Smooth muscle cell (in vitro differentiated cells): Measurements from ENCODE around the gene MBOAT2. TPM values are rescaled to one million over a fixed set of nuclear protein-coding genes. Genes with fewer than 3 reads are reported as not detected.

Source experiments
- DNase-seq: peaks from one replicate; lab custom pipeline; 2025; ENCODE audit not compliant: unreplicated experiment; lab: John Stamatoyannopoulos, UW
- H2AFZ ChIP-seq: fragments of 200-600 bp; sonication (generic); 2 replicates; pipeline ENCODE4 v1.6.0; 2016; ENCODE audit warnings: antibody characterized with exemption, low read depth, mild to moderate bottlenecking
- H3F3A ChIP-seq: fragments of 200-600 bp; sonication (generic); 2 replicates; pipeline ENCODE4 v1.6.0; 2017; ENCODE audit warnings: antibody characterized with exemption, low read depth
- H3K27ac ChIP-seq: fragments of 200-600 bp; sonication (generic); 2 replicates; pipeline ENCODE4 v1.5.1; 2016; ENCODE audit warnings: low read depth, mild to moderate bottlenecking
- H3K27me3 ChIP-seq: fragments of 200-600 bp; sonication (generic); 2 replicates; pipeline ENCODE4 v1.6.1; 2016; ENCODE audit warnings: low read depth, mild to moderate bottlenecking
- H3K36me3 ChIP-seq: fragments of 200-600 bp; sonication (generic); 2 replicates; pipeline ENCODE4 v1.5.1; 2016; ENCODE audit warnings: low read depth
- H3K4me1 ChIP-seq: fragments of 200-600 bp; sonication (generic); 2 replicates; pipeline ENCODE4 v1.5.1; 2016; ENCODE audit warnings: low read depth
- H3K4me2 ChIP-seq: fragments of 200-600 bp; sonication (generic); 2 replicates; pipeline ENCODE4 v1.6.0; 2016; ENCODE audit warnings: mild to moderate bottlenecking
- H3K4me3 ChIP-seq: fragments of 200-600 bp; sonication (generic); 2 replicates; pipeline ENCODE4 v1.5.1; 2016; ENCODE audit warnings: mild to moderate bottlenecking
- H3K79me2 ChIP-seq: fragments of 200-600 bp; sonication (generic); 2 replicates; pipeline ENCODE4 v1.6.0; 2016; ENCODE audit warnings: low read depth, mild to moderate bottlenecking
- H3K9ac ChIP-seq: fragments of 200-600 bp; sonication (generic); 2 replicates; pipeline ENCODE4 v1.6.0; 2016; ENCODE audit warnings: low read depth
- H3K9me3 ChIP-seq: fragments of 200-600 bp; sonication (generic); replicated peaks from 2 replicates; pipeline ENCODE4 v1.5.1; 2016; ENCODE audit warnings: low read depth
- H4K20me1 ChIP-seq: fragments of 200-600 bp; sonication (generic); 2 replicates; pipeline ENCODE4 v1.6.0; 2016; ENCODE audit warnings: low read depth
- CTCF ChIP-seq: fragments of 200-600 bp; sonication (generic); IDR thresholded peaks from 2 replicates; pipeline ENCODE4 v1.5.1; 2017; ENCODE audit warnings: borderline replicate concordance, mild to moderate bottlenecking, antibody characterized with exemption; ENCODE audit not compliant: insufficient read depth, poor library complexity, severe bottlenecking
- WGBS: methylation state at CpG from one replicate; pipeline ENCODE4 v1.1.7; 2016; ENCODE audit warnings: low lambda C conversion rate; 5-methylcytosine and 5-hydroxymethylcytosine counted together
- polyA plus RNA-seq: library from polyadenylated mRNA; unstranded; fragments of >200 nt; fragmentation: Nextera tagmentation; extraction: Ambion mirVana; gene quantifications from 2 replicates; pipeline ENCODE4 v1.2.1, GENCODE V29; 2016
- total RNA-seq: library from RNA; depleted of rRNA; stranded (reverse); fragments of >200 nt; gene quantifications from 2 replicates; pipeline ENCODE4 v1.2.3, GENCODE V29; 2014

Gene MBOAT2
- total and polyA plus RNA-seq, 2 experiments from 2014 or later, result 24.1 to 32.6 TPM

- H3K27ac ChIP-seq, result no peak overlapping the region
- H3K9ac ChIP-seq, result no peak overlapping the region
- H4K20me1 ChIP-seq, result peaks cover 34% of the 10 kb centered on the region
- TF ChIP-seq CTCF, result no peak
- no peaks in the 10 kb centered on the region for H3K4me1 ChIP-seq
- H3K9me3 ChIP-seq, result peaks cover 18% of the 10 kb centered on the region
- H3K36me3 ChIP-seq, result peaks cover 13% of the 10 kb centered on the region
- DNase-seq, result no peak
- WGBS, result 84% methylated on average over 4 of the region's 4 CpGs
- H3K79me2 ChIP-seq, result peaks cover 59% of the 10 kb centered on the region
- no peaks in the 10 kb centered on the region for H3F3A ChIP-seq
- no peak overlapping the region for H3K4me2 ChIP-seq
- H3K27me3 ChIP-seq, result no peaks in the 10 kb centered on the region
- no peak overlapping the region for H3K4me3 ChIP-seq
- no peak overlapping the region for H2AFZ ChIP-seq
These were observed 45.9 kb downstream of the MBOAT2 start for GRCh38 chr2:8957628-8958027.

GRCh38 chr2:8956774-8957173, 46.7 kb downstream of the MBOAT2 start:
- Histone ChIP-seq H3K4me3 (no peak overlapping the region), H2AFZ (no peak overlapping the region), H3K9me3 (peaks cover 23% of the 10 kb centered on the region), H3K4me1 (no peaks in the 10 kb centered on the region), H3K79me2 (peaks cover 52% of the 10 kb centered on the region), H3F3A (no peaks in the 10 kb centered on the region), H3K27ac (no peak overlapping the region), H3K9ac (no peak overlapping the region), H4K20me1 (peaks cover 28% of the 10 kb centered on the region), H3K36me3 (peaks cover 18% of the 10 kb centered on the region), H3K4me2 (no peak overlapping the region), H3K27me3 (no peaks in the 10 kb centered on the region)
- WGBS, result 100% methylated on average over 1 of the region's 1 CpG
- no peak for TF ChIP-seq CTCF
- no peak for DNase-seq

- Histone ChIP-seq H4K20me1 (peaks cover 16% of the 10 kb centered on the region), H3K9ac (no peak overlapping the region), H3K36me3 (peaks cover 18% of the 10 kb centered on the region), H3K79me2 (peaks cover 34% of the 10 kb centered on the region), H3K4me1 (no peaks in the 10 kb centered on the region), H2AFZ (no peak overlapping the region), H3K27me3 (no peaks in the 10 kb centered on the region), H3K4me3 (no peak overlapping the region), H3K4me2 (no peak overlapping the region), H3K9me3 (peaks cover 27% of the 10 kb centered on the region), H3K27ac (no peak overlapping the region), H3F3A (no peaks in the 10 kb centered on the region)
- TF ChIP-seq CTCF, result no peak
- 77% methylated on average over 3 of the region's 3 CpGs for WGBS
- no peak for DNase-seq
These were observed 48.5 kb downstream of the MBOAT2 start for GRCh38 chr2:8954990-8955389.

- Histone ChIP-seq H3K4me2 (no peak overlapping the region), H3K36me3 (peaks cover 18% of the 10 kb centered on the region), H3K79me2 (peaks cover 19% of the 10 kb centered on the region), H4K20me1 (peaks cover 4% of the 10 kb centered on the region), H3K4me1 (no peaks in the 10 kb centered on the region), H3K27me3 (no peaks in the 10 kb centered on the region), H3K9me3 (peaks cover 27% of the 10 kb centered on the region), H3F3A (no peaks in the 10 kb centered on the region), H3K27ac (no peak overlapping the region), H3K4me3 (no peak overlapping the region), H2AFZ (no peak overlapping the region), H3K9ac (no peak overlapping the region)
- WGBS, result 93% methylated on average over 1 of the region's 1 CpG
- DNase-seq, result no peak
- TF ChIP-seq CTCF, result no peak
These were observed 50.0 kb downstream of the MBOAT2 start for GRCh38 chr2:8953525-8953924.
